Measurements from ENCODE around the gene ERN1. TPM values are rescaled to one million over a fixed set of nuclear protein-coding genes. Genes with fewer than 3 reads are reported as not detected.

The ERN1 gene
- total and polyA plus RNA-seq, 2 of the 13 experiments (the other 11 are each of a cell fraction or from before 2014, with no cell fraction given), result 6.0 to 12.7 TPM

- TF ChIP-seq ZNF512 (CRISPR knock-in tag; IDR thresholded peaks at IDR 0.05) (no peak), AKNA (CRISPR knock-in tag; IDR thresholded peaks at IDR 0.05; ENCODE audit: borderline replicate concordance) (no peak), ASH2L (IDR thresholded peaks at IDR 0.05; ENCODE audit: insufficient read length, low read depth, low read length) (peak; percentile 82), SP4 (CRISPR knock-in tag; IDR thresholded peaks at IDR 0.05) (peak; percentile 74), ZNF576 (CRISPR knock-in tag; IDR thresholded peaks at IDR 0.05) (no peak), THAP11 (CRISPR knock-in tag; IDR thresholded peaks at IDR 0.05) (peak; percentile 87), HNF1A (IDR thresholded peaks at IDR 0.05; ENCODE audit: low read depth) (peak; percentile 77), HNF1A (CRISPR knock-in tag; IDR thresholded peaks at IDR 0.05; ENCODE audit: borderline replicate concordance) (peak; percentile 95), NFE2L2 (IDR thresholded peaks at IDR 0.05; ENCODE audit: low read length) (no peak), ELF3 (CRISPR knock-in tag; IDR thresholded peaks at IDR 0.05) (peak; percentile 94), GZF1 (CRISPR knock-in tag; IDR thresholded peaks at IDR 0.05) (peak; percentile 82; the same call in 1 of the 2 replicates), ZNF605 (CRISPR knock-in tag; IDR thresholded peaks at IDR 0.05) (peak; percentile 92), ZNF678 (CRISPR knock-in tag; IDR thresholded peaks at IDR 0.05) (no peak), ZNF569 (CRISPR knock-in tag; IDR thresholded peaks at IDR 0.05; ENCODE audit: borderline replicate concordance) (no peak), FOSL1 (CRISPR knock-in tag; IDR thresholded peaks at IDR 0.05; ENCODE audit: borderline replicate concordance) (no peak; the same call in 1 of the 2 replicates), XBP1 (CRISPR knock-in tag; IDR thresholded peaks at IDR 0.05) (peak; percentile 63; the same call in 1 of the 2 replicates), CBX2 (IDR thresholded peaks at IDR 0.05; ENCODE audit: low read depth, low read length) (no peak), CBX2 (CRISPR knock-in tag; IDR thresholded peaks at IDR 0.05; ENCODE audit: low read depth) (no peak)
Observed at GRCh38 chr17:64150237-64151015, 20.5 kb upstream of the ERN1 start (continued).

Data from HepG2 (cell line).